H1 (cell line): Measurements from ENCODE around the gene PBXIP1. TPM values are rescaled to one million over a fixed set of nuclear protein-coding genes. Genes with fewer than 3 reads are reported as not detected.

Source experiments
- CTCF ChIA-PET: fragments of 300-600 bp; sonication (Branson Sonifier 250); formaldehyde crosslinking; loops from one replicate; lab custom pipeline; 2021; ENCODE audit not compliant: partially characterized antibody; lab: Charles Lee
- POLR2A ChIA-PET: fragments of 300-600 bp; sonication (Branson Sonifier 250); formaldehyde crosslinking; loops from one replicate; lab custom pipeline; 2021; ENCODE audit warnings: inconsistent platforms; ENCODE audit not compliant: partially characterized antibody; lab: Charles Lee
- DNase-seq, 2 experiments: peaks; one replicate each; pipeline versions ENCODE4 v3.0.0 to v3.0.0-alpha.2; 2010 to 2022; ENCODE audit warnings: low spot score in 2 of 2, low read depth in 1 of 2, mixed read lengths in 1 of 2
- FAIRE-seq: peaks from 2 replicates; lab custom pipeline; 2011; peaks lifted over from hg19 to GRCh38; lab: Jason Lieb, UNC
- H2AFZ ChIP-seq: 2 replicates; pipeline ENCODE4 v1.8.1; 2012; ENCODE audit warnings: low read length, inconsistent platforms
- H2AK5ac ChIP-seq: 2 replicates; pipeline ENCODE4 v1.6.1; 2013; ENCODE audit warnings: low read depth, low read length
- H2BK120ac ChIP-seq: replicated peaks from 2 replicates; pipeline ENCODE3; 2013; ENCODE audit warnings: low read depth, low read length, inconsistent platforms
- H2BK12ac ChIP-seq: 2 replicates; pipeline ENCODE4 v1.6.1; 2013; ENCODE audit warnings: low read depth, low read length
- H2BK15ac ChIP-seq: 2 replicates; pipeline ENCODE4 v1.6.1; 2013; ENCODE audit warnings: low read length
- H2BK20ac ChIP-seq: 2 replicates; pipeline ENCODE4 v1.6.1; 2013; ENCODE audit warnings: low read length
- H2BK5ac ChIP-seq: 2 replicates; pipeline ENCODE4 v1.6.1; 2013; ENCODE audit warnings: low read depth, low read length
- H3K14ac ChIP-seq: 2 replicates; pipeline ENCODE4 v1.6.1; 2013; ENCODE audit warnings: inconsistent platforms; ENCODE audit not compliant: insufficient read length
- H3K18ac ChIP-seq: 2 replicates; pipeline ENCODE4 v1.6.1; 2013; ENCODE audit warnings: low read length; ENCODE audit errors: extremely low read depth
- H3K23ac ChIP-seq: 2 replicates; pipeline ENCODE4 v1.6.1; 2013; ENCODE audit warnings: inconsistent platforms; ENCODE audit not compliant: insufficient read length
- H3K23me2 ChIP-seq: 2 replicates; pipeline ENCODE4 v1.6.1; 2013; ENCODE audit warnings: low read depth, low read length
- H3K27ac ChIP-seq: 2 replicates; pipeline ENCODE4 v1.6.1; 2011; ENCODE audit warnings: low read depth, low read length, inconsistent platforms
- H3K27me3 ChIP-seq, 4 experiments: replicated peaks in 1 of 4; 1 replicate in 1 of 4; 2 replicates in 3 of 4; pipeline versions ENCODE4 v1.6.1 to v1.8.1; 2011 to 2013; ENCODE audit warnings: low read length in 3 of 4, mild to moderate bottlenecking in 3 of 4, inconsistent platforms in 2 of 4, mixed read lengths in 2 of 4, moderate library complexity in 1 of 4; ENCODE audit not compliant: control insufficient read depth in 3 of 4, insufficient read depth in 3 of 4; ENCODE audit errors: extremely low read depth in 1 of 4
- H3K36me3 ChIP-seq, 4 experiments: 2 replicates each; pipeline versions ENCODE4 v1.6.1 to v1.8.1; 2011 to 2013; ENCODE audit warnings: mild to moderate bottlenecking in 4 of 4, low read length in 3 of 4, moderate library complexity in 2 of 4, control low read depth in 1 of 4, inconsistent platforms in 1 of 4; ENCODE audit not compliant: insufficient read depth in 4 of 4, control insufficient read depth in 2 of 4
- H3K4ac ChIP-seq: replicated peaks from 2 replicates; pipeline ENCODE3; 2013; ENCODE audit warnings: low read length, low read depth, mixed read lengths, inconsistent platforms; ENCODE audit not compliant: insufficient read length
- H3K4me1 ChIP-seq, 4 experiments: replicated peaks in 1 of 4; 1 replicate in 1 of 4; 2 replicates in 3 of 4; pipeline versions ENCODE4 v1.6.1 to v1.8.1; 2011 to 2013; ENCODE audit warnings: low read length in 3 of 4, inconsistent platforms in 2 of 4, mixed read lengths in 1 of 4; ENCODE audit not compliant: insufficient read depth in 4 of 4, control insufficient read depth in 3 of 4
- H3K4me2 ChIP-seq, 2 experiments: 2 replicates each; pipeline versions ENCODE4 v1.6.1 to v1.8.1; 2011 to 2013; ENCODE audit warnings: low read depth in 2 of 2, low read length in 2 of 2, control low read depth in 1 of 2, inconsistent platforms in 1 of 2, mild to moderate bottlenecking in 1 of 2; ENCODE audit not compliant: insufficient read depth in 1 of 2
- H3K4me3 ChIP-seq, 4 experiments: fragments of 200-600, 300-600 bp in 1 of 4; sonication (generic), shearing (Covaris generic), sonication (Bioruptor Twin) in 1 of 4; 2 replicates each; pipeline versions ENCODE4 v1.5.1 to v1.8.1; 2011 to 2016; ENCODE audit warnings: low read length in 4 of 4, low read depth in 3 of 4, control low read depth in 2 of 4, inconsistent platforms in 2 of 4, mild to moderate bottlenecking in 2 of 4, mixed read lengths in 1 of 4, moderate library complexity in 1 of 4; ENCODE audit not compliant: insufficient read depth in 2 of 4; ENCODE audit errors: extremely low read depth in 1 of 4
- H3K56ac ChIP-seq: replicated peaks from 2 replicates; pipeline ENCODE3; 2013; ENCODE audit warnings: low read depth, mild to moderate bottlenecking, mixed read lengths, low read length, inconsistent platforms; ENCODE audit not compliant: insufficient read length
- H3K79me1 ChIP-seq: 2 replicates; pipeline ENCODE4 v1.6.1; 2013; ENCODE audit warnings: low read depth, low read length, control low read depth
- H3K79me2 ChIP-seq, 2 experiments: 2 replicates each; pipeline versions ENCODE4 v1.6.1 to v1.8.1; 2012 to 2013; ENCODE audit warnings: low read length in 2 of 2, mild to moderate bottlenecking in 2 of 2, inconsistent platforms in 1 of 2; ENCODE audit not compliant: insufficient read depth in 2 of 2, control insufficient read depth in 1 of 2
- H3K9ac ChIP-seq, 4 experiments: replicated peaks in 1 of 4; 1 replicate in 1 of 4; 2 replicates in 3 of 4; pipeline versions ENCODE4 v1.6.1 to v1.8.1; 2011 to 2013; ENCODE audit warnings: low read depth in 3 of 4, low read length in 3 of 4, control low read depth in 2 of 4, mild to moderate bottlenecking in 2 of 4, moderate library complexity in 2 of 4, inconsistent platforms in 1 of 4; ENCODE audit errors: extremely low read depth in 1 of 4
- H3K9me3 ChIP-seq, 2 experiments: 2 replicates each; pipeline versions ENCODE4 v1.6.1 to v1.8.1; 2012 to 2013; ENCODE audit warnings: mild to moderate bottlenecking in 2 of 2, moderate library complexity in 2 of 2, control low read depth in 1 of 2, inconsistent platforms in 1 of 2, low read depth in 1 of 2, low read length in 1 of 2, mixed read lengths in 1 of 2; ENCODE audit not compliant: insufficient read depth in 2 of 2
- H4K20me1 ChIP-seq, 2 experiments: replicated peaks in 1 of 2; 2 replicates each; pipeline versions ENCODE3 to v1.8.1; 2011 to 2013; ENCODE audit warnings: inconsistent platforms in 2 of 2, low read length in 2 of 2, mild to moderate bottlenecking in 1 of 2; ENCODE audit not compliant: insufficient read depth in 2 of 2, control insufficient read depth in 1 of 2
- H4K5ac ChIP-seq: 2 replicates; pipeline ENCODE4 v1.6.1; 2013; ENCODE audit warnings: low read length, low read depth, mixed read lengths, inconsistent platforms; ENCODE audit not compliant: insufficient read length
- H4K8ac ChIP-seq: 2 replicates; pipeline ENCODE4 v1.8.0; 2013; ENCODE audit warnings: mild to moderate bottlenecking, moderate library complexity, low read length, inconsistent platforms; ENCODE audit not compliant: insufficient read depth; ENCODE audit errors: extremely low read depth
- H4K91ac ChIP-seq: replicated peaks from 2 replicates; pipeline ENCODE3; 2013; ENCODE audit warnings: low read length, mixed read lengths, inconsistent platforms; ENCODE audit not compliant: insufficient read length
- CHD1 ChIP-seq: IDR thresholded peaks from 2 replicates; pipeline ENCODE4 v1.6.1; 2012; ENCODE audit warnings: low read depth, low read length, improper control_type of control experiment
- JUN ChIP-seq: IDR thresholded peaks from 2 replicates; pipeline ENCODE4 v1.6.1; 2011; ENCODE audit warnings: low read depth, mild to moderate bottlenecking, improper control_type of control experiment, low read length
- POLR2A ChIP-seq, 2 experiments: IDR thresholded peaks; 1 replicate in 1 of 2; 2 replicates in 1 of 2; pipeline ENCODE4 v1.6.1; 2011; ENCODE audit warnings: low read depth in 2 of 2, low read length in 2 of 2, mild to moderate bottlenecking in 2 of 2; ENCODE audit errors: control extremely low read depth in 1 of 2
- WGBS, 2 experiments: shearing (Covaris generic) in 1 of 2; methylation state at CpG; one replicate each; pipeline versions ENCODE4 v1.1.6 to v1.1.7; 2013 to 2015; ENCODE audit warnings: low lambda C conversion rate in 2 of 2, mixed read lengths in 2 of 2, inconsistent platforms in 1 of 2, low coverage in 1 of 2, missing lambda C conversion rate in 1 of 2; ENCODE audit not compliant: insufficient replicate concordance in 2 of 2, insufficient coverage in 1 of 2, insufficient read length in 1 of 2; ENCODE audit errors: extremely low coverage in 1 of 2, missing lambda C conversion rate in 1 of 2; 5-methylcytosine and 5-hydroxymethylcytosine counted together
- polyA plus RNA-seq, 7 experiments: library from polyadenylated mRNA; depleted of rRNA in 3 of 7; stranded (reverse) in 5 of 7; unstranded in 2 of 7; fragments of >200 nt in 5 of 7; fragments of 200-250 nt in 2 of 7; gene quantifications; 1 replicate in 5 of 7; 2 replicates in 1 of 7; 4 replicates in 1 of 7; pipeline versions ENCODE4 v1.2.1 to v1.2.3, GENCODE V29; 2011 to 2013; ENCODE audit warnings: missing spikeins in 2 of 7, mixed read lengths in 2 of 7
- total RNA-seq: library from RNA; stranded (reverse); fragmentation: NEBNext Ultra II Directional; extraction: Animal tissue kit (Norgen Biotek cat#: 25700); gene quantifications from 2 replicates; pipeline ENCODE4 v1.2.1, GENCODE V29; 2021

Gene PBXIP1
- total and polyA plus RNA-seq, 2 of the 8 experiments (the other 6 are each of a cell fraction or from before 2014, with no cell fraction given) = 12.0 to 19.8 TPM

GRCh38 chr1:154983776-154984466 lies 28.0 kb upstream of the PBXIP1 start:
- TF ChIP-seq POLR2A (IDR thresholded peaks at IDR 0.05; ENCODE audit: control extremely low read depth in 1 of 2, low read depth in 2 of 2, low read length in 2 of 2) (peak in 1 of 2 experiments; percentile 63; a peak in 1 of 3 replicates), CHD1 (no peak), JUN (no peak)

More at GRCh38 chr1:154983776-154984466, 28.0 kb upstream of the PBXIP1 start:
- CTCF ChIA-PET = interaction anchor here (0.6 to 20.6 kb wide), 22 partner anchors 10 to 773 kb away, joined by 3 to 334 read pairs (median 4); partner anchors contain the start of genes LENEP, PBXIP1, PMVK and PYGO2
- Histone ChIP-seq H3K4me2 (peak overlapping the region; percentile 86 to 93), H2AK5ac (no peak overlapping the region), H3K56ac (no peak overlapping the region), H2BK12ac (peak overlapping the region; percentile 19; the same call in 1 of the 2 replicates), H3K79me1 (peaks cover 4% of the 10 kb centered on the region; the same call in 1 of the 2 replicates), H2BK5ac (peak overlapping the region; percentile 86; the same call in 1 of the 2 replicates), H3K23me2 (peaks cover 5% of the 10 kb centered on the region), H4K20me1 (peaks cover 14% of the 10 kb centered on the region in 2 experiments), H3K23ac (no peak overlapping the region), H3K14ac (no peak overlapping the region), H3K27ac (peak overlapping the region; percentile 76), H3K79me2 (peaks cover 4 to 61% of the 10 kb centered on the region in 2 experiments), H3K9ac (peak overlapping the region; percentile 78 to 97 (median 86)), H3K4me3 (peak overlapping the region; percentile 87 to 99 (median 96)), H2AFZ (no peak overlapping the region), H3K27me3 (no peaks in the 10 kb centered on the region), H3K18ac (peak overlapping the region; percentile 34; the same call in 1 of the 2 replicates), H2BK120ac (no peak overlapping the region), H4K8ac (peak overlapping the region; percentile 82; the same call in 1 of the 2 replicates), H3K9me3 (no peaks in the 10 kb centered on the region), H3K4ac (no peak overlapping the region), H3K36me3 (peaks cover 15 to 39% (median 30%) of the 10 kb centered on the region in 4 experiments), H4K91ac (peak overlapping the region; percentile 22), H3K4me1 (peaks cover 0 to 6% (median 2%) of the 10 kb centered on the region in 4 experiments; a peak in 3 of 7 replicates), H2BK20ac (no peak overlapping the region), H2BK15ac (no peak overlapping the region), H4K5ac (peak overlapping the region; percentile 7)
- no peak for FAIRE-seq
- POLR2A ChIA-PET = interaction anchor here (0.6 to 42.8 kb wide), 12 partner anchors 11 to 273 kb away, joined by 3 to 702 read pairs (median 8); partner anchors contain the start of genes CKS1B, EFNA4, LENEP and PBXIP1
- WGBS, 2 experiments = 21% methylated on average over 17 of the region's 17 CpGs; no CpG with 5 or more reads in 1 of the 2 experiments
- DNase-seq = no peak
